Amniotic epithelial cell (primary cell): ENCODE data around the gene VIT.

ENCODE experiments used
- DNase-seq: peaks from one replicate; pipeline ENCODE4 v3.0.0-alpha.2; 2010; ENCODE audit warnings: low read depth

Gene VIT

GRCh38 chr2:36769106-36769505 lies 72.6 kb downstream of the VIT start:
- DNase-seq = no peak

- DNase-seq = peak; percentile 55
Measured at GRCh38 chr2:36770542-36771287, 74.2 kb downstream of the VIT start.

- no peak for DNase-seq
Measured at GRCh38 chr2:36771671-36772070, 75.2 kb downstream of the VIT start.

- DNase-seq = no peak
Measured at GRCh38 chr2:36773947-36774346, 77.4 kb downstream of the VIT start.

DNA sequence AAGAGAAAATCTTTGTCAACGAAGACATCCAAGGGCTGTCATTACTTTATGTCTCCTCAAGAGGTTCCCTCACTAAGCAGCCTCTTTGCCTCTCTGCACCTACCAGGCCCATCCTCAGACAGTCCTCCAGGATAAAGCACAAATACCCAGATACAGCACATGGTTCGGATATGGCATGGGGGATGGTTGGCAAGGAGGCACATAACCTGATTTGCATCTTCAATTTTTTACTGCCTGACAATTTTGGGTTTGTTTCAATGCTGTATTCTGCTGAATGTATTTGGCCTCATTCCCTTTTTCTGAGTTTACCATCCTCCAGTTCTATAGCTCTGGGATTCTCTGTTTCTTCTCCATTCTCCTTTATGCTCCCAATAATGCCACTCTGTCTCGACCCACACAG lies 78.8 kb downstream of the VIT start:
- no peak for DNase-seq

DNA sequence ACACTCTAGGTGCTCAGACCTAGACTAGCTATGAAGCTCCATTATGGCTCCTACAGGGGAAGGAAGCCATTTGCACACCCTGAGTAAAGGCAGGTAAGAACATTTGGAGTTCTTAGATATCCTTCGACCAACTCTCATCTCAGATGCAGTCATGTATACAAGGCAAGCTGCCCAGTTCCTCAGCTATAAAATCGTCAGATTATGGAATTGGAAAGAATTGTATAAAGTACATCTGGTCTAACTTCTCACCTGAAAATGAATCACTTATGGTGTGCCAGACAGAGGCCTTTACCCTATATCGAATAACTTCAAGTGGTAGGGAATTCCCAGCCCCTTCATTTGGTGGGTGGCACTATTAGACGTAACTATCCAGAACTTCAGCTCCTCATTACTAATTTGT lies 79.3 kb downstream of the VIT start:
- DNase-seq = no peak

- DNase-seq = no peak
Measured at GRCh38 chr2:36777272-36777671, 80.8 kb downstream of the VIT start.

- no peak for DNase-seq
Measured at GRCh38 chr2:36777788-36778187, 81.3 kb downstream of the VIT start.

- DNase-seq = no peak
Measured at GRCh38 chr2:36779462-36779861, 83.0 kb downstream of the VIT start.

- peak; percentile 64 for DNase-seq
Measured at GRCh38 chr2:36780231-36780839, 83.8 kb downstream of the VIT start.

- DNase-seq = no peak
Measured at GRCh38 chr2:36781907-36782720, 85.6 kb downstream of the VIT start.

DNA sequence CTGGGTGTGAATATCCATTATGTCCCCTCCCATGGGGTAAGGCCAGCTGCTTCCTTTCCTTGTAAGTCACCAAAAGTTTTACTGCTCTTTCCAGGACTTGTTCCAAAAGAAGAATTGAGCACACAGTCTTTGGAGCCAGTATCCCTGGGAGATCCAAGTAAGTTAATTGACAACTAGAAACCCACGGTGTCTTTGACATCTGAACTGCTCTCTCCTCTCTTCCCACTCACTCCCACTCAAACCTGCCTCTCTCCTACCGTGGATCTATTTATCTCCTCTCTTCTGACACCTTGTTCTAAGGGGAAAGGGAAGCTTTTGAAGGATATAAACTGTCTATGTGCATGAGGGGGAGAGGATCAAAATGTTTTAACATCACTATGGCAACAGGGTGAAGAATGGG lies 86.7 kb downstream of the VIT start:
- DNase-seq = no peak

DNA sequence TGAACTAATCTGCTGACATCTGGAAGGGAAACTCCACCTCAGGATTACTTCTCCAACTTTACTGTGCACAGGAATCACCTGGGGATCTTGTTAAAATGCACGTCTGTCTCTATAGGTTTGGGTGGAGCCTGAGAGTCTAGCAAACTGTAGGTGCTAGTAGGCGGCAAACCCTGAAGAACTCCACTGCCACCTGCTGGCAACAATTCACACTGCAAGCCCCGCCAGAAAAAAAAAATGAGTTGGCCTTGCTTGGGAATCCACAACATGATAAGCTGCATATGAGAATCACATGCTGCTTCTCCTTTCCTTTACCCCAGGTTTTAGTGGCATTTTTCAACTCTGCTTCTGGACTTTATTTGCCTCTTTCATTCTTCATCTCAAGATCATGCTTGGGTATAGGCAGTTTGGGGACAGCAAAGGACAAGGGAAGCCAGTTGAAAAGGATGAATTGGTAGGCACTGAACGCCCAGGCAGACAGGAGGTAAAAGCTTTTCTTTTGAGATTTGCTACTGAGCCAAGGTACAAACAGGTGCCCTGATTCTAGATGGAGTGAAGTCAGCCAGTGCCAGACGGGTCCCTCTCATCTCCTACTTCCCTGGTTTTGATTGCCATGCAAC lies 88.8 kb downstream of the VIT start:
- peak; percentile 67 for DNase-seq

GRCh38 chr2:36789181-36789804 lies 92.8 kb downstream of the VIT start:
- no peak for DNase-seq

DNA sequence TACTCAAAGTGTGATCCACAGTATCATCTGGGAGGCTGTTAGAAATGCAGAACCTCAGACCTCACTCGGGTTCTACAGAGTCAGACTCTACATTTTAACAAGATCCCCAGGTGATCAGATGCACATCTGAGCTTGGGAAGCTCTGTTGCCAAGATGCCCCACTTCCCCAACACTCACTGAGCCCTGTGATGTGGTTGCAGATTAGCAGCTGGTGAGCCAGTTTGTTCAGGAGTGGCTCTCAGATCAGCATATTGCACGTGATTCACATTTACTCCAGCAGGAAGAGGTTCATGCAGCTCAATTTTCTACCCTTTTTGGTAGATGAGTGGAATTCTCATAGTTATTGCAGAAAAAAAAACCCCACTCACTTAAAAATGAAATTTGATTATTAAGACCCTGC lies 96.4 kb downstream of the VIT start:
- DNase-seq = no peak

DNA sequence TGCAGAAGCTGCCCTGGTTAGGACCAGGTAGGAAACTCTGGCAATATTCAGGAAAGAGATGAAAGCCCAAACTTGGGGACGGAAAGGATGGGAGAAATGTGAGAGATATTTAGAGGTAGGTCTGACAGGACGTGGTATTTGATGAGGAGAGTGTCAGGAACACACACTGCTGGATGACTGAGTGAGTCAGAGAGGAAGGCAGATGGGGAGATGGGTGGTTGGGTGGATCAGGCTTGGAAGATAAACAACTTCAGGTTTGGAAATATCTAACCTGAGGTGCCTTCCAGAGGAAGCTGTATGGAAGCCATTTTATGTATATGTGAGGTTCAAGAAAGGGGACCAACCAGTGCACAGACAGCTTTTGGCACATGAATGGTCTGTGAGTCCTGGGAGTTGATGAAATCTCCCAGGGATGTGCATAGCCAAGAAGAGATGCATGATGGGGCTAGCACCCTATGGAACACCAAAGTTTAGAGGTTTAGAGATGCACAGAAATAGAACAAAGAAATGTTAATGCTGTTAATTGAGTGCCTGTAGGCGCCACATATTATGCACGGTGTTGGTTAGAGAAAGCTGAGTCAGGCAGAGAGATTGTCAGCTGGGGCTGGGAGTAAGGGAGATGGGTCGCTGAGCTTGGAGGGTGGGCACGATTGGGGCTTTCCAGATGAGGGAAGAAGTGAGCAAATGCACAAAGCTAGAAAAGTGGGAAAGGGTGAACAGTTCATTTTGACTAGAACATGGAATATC lies 101.0 kb downstream of the VIT start:
- no peak for DNase-seq

DNA sequence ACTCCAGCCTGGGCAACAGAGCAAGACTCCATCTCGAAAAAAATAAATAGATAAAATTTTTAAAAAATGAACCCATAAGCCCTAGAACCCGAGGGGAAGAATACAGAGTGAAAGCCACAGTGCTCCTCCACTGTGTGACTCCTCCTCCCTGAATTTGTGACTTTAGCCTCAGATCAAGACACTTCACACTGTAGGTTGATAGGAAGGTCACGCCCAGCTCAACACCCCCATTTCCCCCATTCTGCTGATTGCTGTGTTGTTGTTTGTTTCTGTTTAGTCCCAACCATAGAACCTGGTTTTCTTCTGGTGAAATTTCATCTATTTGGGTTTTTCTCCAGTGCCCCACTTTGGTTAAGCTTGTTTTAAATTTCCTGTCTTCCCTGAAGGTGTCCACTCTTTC lies 102.2 kb downstream of the VIT start:
- no peak for DNase-seq

- DNase-seq = no peak
Measured at GRCh38 chr2:36800381-36800780, 103.9 kb downstream of the VIT start.

DNA sequence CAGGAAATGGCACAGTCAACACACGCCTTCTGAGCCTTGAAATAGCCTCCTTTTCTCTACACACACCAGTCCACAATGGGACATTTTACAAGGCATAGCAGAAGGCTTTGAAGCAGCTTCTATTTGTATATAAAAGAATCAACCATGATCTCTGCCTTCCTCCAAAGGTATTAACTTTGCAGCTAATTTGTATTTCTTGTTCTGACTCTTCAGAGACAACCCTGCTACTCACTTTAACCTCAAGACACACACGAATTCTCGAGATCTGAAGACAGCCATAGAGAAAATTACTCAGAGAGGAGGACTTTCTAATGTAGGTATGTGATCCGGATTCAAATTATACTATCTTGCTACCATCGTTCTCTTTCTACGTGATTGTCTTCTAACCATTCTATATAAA lies 104.6 kb downstream of the VIT start:
- no peak for DNase-seq

- no peak for DNase-seq
Measured at GRCh38 chr2:36802952-36803351, 106.4 kb downstream of the VIT start.

- no peak for DNase-seq
Measured at GRCh38 chr2:36805635-36806224, 109.2 kb downstream of the VIT start.
